DOHH2 (cell line): ENCODE data around the gene GPR176.

ENCODE experiments used
- CTCF ChIP-seq: fragments of 200-600 bp; sonication (generic); IDR thresholded peaks from one replicate; pipeline ENCODE4 v1.5.1; 2014; ENCODE audit warnings: antibody characterized with exemption, mild to moderate bottlenecking, low read depth, low read length; ENCODE audit not compliant: poor library complexity, severe bottlenecking
- EZH2phosphoT487 ChIP-seq: fragments of 200-600 bp; sonication (generic); IDR thresholded peaks from 2 replicates; pipeline ENCODE4 v1.6.1; 2017; ENCODE audit warnings: borderline replicate concordance, mild to moderate bottlenecking, antibody characterized with exemption, low read length, moderate library complexity, mixed read lengths

GRCh38 chr15:39859636-39860035 lies 60.4 kb downstream of the GPR176 start:
- TF ChIP-seq CTCF (no peak), EZH2phosphoT487 (no peak)
